ENCODE measurements around the gene ME3.

GRCh38 chr11:86444981-86445380 is 227.4 kb downstream of the ME3 start:
- TF ChIP-seq EZH2 (IDR thresholded peaks at IDR 0.05; ENCODE audit: insufficient read depth, poor library complexity, severe bottlenecking): no peak
- no peak for TF ChIP-seq EZH2phosphoT487 (IDR thresholded peaks at IDR 0.05; ENCODE audit: insufficient read depth, low read depth)

Measured in GM23248 (cell line).